Measurements from ENCODE around the gene NUAK1.

NUAK1 gene

DNA sequence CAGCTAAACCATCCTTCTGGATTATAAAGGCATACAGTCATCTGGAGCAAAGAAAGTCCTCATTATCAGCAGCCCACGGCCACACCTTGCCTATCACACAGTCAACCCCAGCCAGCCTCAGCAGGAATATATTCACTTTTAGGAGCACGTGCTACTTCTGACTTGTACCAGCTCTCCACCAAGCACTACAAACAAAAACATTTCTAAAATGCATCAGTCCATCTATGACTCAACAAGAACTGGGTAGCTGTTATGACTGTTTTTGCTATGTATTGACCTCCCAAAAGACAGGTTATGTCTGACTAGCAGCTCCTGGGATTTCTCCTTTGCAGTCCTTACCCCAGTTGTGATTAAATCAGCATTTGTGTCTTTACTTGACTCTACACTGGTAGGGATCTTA, 31.2 kb downstream of the NUAK1 start:
- no peak for DNase-seq (ENCODE audit: low read depth)
- TF ChIP-seq, protein P1, sequence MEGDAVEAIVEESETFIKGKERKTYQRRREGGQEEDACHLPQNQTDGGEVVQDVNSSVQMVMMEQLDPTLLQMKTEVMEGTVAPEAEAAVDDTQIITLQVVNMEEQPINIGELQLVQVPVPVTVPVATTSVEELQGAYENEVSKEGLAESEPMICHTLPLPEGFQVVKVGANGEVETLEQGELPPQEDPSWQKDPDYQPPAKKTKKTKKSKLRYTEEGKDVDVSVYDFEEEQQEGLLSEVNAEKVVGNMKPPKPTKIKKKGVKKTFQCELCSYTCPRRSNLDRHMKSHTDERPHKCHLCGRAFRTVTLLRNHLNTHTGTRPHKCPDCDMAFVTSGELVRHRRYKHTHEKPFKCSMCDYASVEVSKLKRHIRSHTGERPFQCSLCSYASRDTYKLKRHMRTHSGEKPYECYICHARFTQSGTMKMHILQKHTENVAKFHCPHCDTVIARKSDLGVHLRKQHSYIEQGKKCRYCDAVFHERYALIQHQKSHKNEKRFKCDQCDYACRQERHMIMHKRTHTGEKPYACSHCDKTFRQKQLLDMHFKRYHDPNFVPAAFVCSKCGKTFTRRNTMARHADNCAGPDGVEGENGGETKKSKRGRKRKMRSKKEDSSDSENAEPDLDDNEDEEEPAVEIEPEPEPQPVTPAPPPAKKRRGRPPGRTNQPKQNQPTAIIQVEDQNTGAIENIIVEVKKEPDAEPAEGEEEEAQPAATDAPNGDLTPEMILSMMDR (IDR thresholded peaks at IDR 0.05; ENCODE audit: control insufficient read depth, insufficient read depth, low read depth, low read length, missing control alignments) = no peak

DNA sequence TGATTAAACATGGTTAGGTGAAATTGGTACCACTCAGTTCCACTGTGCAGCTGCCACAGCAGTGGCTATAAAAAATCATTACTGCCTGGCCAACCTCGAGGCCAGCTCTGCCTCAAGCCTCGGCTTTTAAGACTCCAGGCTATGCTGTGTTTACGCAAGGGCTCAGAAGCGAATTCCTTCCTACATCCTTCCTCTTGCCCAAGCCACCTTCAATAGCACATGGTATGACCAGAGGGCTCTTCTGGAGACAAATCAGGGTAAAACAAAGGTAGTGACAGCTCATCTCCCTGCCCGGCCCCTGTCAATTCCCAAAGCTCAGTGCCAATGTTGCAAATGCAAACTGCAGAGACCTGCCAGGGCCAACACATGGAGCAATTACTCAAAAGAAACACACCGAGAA, 31.9 kb downstream of the NUAK1 start:
- H3K4me3 ChIP-seq (ENCODE audit: control insufficient read depth, low read depth, low read length) = no peak overlapping the region
- TF ChIP-seq, protein P1 (IDR thresholded peaks at IDR 0.05; ENCODE audit: control insufficient read depth, insufficient read depth, low read depth, low read length, missing control alignments) = no peak
- no peak for DNase-seq (ENCODE audit: low read depth)

More for the DNA sequence above, 31.2 kb downstream of the NUAK1 start:
- H3K4me3 ChIP-seq (ENCODE audit: control insufficient read depth, low read depth, low read length) = no peak overlapping the region

GRCh38 chr12:106106061-106106566, 32.6 kb downstream of the NUAK1 start:
- no peak for DNase-seq (ENCODE audit: low read depth)
- H3K4me3 ChIP-seq (ENCODE audit: control insufficient read depth, low read depth, low read length) = no peak overlapping the region
- TF ChIP-seq, protein P1 (IDR thresholded peaks at IDR 0.05; ENCODE audit: control insufficient read depth, insufficient read depth, low read depth, low read length, missing control alignments) = no peak

- no peak for DNase-seq (ENCODE audit: low read depth)
- TF ChIP-seq, protein P1 (IDR thresholded peaks at IDR 0.05; ENCODE audit: control insufficient read depth, insufficient read depth, low read depth, low read length, missing control alignments) = no peak
These were observed 37.0 kb downstream of the NUAK1 start for GRCh38 chr12:106101803-106102202.

DNA sequence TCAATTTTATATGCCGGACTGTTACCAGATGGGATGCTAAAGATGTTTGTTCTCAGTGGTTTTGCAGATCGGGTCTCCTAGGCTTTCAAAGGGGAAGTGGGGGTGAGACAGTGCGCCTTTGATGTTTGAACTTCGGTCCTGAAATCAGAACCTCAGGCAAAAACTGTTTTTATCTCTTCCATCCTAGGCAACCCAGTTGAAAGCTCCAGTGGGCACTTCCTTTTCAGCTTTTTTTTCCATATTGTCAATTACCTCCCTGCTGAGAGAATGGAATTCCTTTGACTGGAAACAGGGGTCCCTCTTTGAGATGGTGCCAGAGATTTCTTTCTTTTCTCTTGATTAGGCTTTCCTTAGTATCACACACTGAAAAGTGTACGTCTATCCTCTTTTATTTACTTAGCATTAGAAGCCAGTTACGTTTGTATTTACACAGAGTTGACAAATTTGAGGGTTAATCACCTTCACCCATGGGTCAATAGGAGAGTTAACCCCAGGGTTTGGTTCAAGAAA, 40.0 kb downstream of the NUAK1 start:
- TF ChIP-seq, protein P1 (IDR thresholded peaks at IDR 0.05; ENCODE audit: control insufficient read depth, insufficient read depth, low read depth, low read length, missing control alignments) = no peak
- DNase-seq (ENCODE audit: low read depth) = no peak
- no peak overlapping the region for H3K4me3 ChIP-seq (ENCODE audit: control insufficient read depth, low read depth, low read length)

More at GRCh38 chr12:106101803-106102202, 37.0 kb downstream of the NUAK1 start:
- H3K4me3 ChIP-seq (ENCODE audit: control insufficient read depth, low read depth, low read length) = no peak overlapping the region

DNA sequence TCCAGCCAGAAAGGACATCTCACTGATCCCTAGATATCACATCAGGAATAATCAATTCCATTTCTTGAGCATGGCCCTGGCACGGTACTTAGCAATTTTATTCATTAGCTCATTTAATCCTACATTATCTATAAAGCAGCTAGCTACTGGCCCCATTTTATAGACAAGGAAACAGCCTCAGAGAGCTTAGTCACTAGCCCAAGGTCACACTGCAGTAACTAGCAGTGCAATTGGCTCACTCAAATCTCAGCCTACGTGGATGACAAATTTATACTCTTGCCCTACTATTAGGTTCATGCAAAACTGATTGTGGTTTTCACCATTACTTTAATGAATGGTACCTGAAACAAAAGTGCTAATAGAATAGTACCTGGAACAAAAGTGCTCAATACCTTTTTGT, 41.7 kb downstream of the NUAK1 start:
- no peak overlapping the region for H3K4me3 ChIP-seq (ENCODE audit: control insufficient read depth, low read depth, low read length)
- TF ChIP-seq, protein P1 (IDR thresholded peaks at IDR 0.05; ENCODE audit: control insufficient read depth, insufficient read depth, low read depth, low read length, missing control alignments) = no peak
- no peak for DNase-seq (ENCODE audit: low read depth)

Data from AG09309 (cell line).